ENCODE measurements around the gene PLEKHG7. TPM values are rescaled to one million over a fixed set of nuclear protein-coding genes. Genes with fewer than 3 reads are reported as not detected.

Gene PLEKHG7
- total RNA-seq, 1 donor from 2014 or later = not detected

DNA sequence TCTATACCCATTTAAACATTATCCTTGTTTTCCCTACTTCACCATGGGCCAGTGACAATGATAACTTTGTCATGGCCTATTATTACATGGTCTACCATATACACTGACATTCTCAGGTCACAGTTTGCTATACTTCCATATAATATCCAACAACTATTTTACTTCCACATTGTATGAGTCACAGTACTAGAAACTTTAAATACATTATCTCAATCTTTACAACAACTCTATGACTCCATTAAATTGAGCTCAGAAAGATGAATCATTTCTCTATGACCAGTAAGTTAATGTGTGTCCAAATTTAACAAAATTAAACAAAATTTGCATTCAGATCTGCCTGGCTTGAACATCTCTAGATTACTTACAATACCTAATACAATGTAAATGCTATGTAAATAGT lies 93.9 kb downstream of the PLEKHG7 start:
- Histone ChIP-seq H3K36me3 (ENCODE audit: control insufficient read depth, insufficient read depth, low read length) (no peaks in the 10 kb centered on the region), H3K27me3 (ENCODE audit: control insufficient read depth, insufficient read depth, low read length) (no peaks in the 10 kb centered on the region), H3K4me3 (ENCODE audit: low read depth, low read length) (no peak overlapping the region)
- TF ChIP-seq, protein P1, sequence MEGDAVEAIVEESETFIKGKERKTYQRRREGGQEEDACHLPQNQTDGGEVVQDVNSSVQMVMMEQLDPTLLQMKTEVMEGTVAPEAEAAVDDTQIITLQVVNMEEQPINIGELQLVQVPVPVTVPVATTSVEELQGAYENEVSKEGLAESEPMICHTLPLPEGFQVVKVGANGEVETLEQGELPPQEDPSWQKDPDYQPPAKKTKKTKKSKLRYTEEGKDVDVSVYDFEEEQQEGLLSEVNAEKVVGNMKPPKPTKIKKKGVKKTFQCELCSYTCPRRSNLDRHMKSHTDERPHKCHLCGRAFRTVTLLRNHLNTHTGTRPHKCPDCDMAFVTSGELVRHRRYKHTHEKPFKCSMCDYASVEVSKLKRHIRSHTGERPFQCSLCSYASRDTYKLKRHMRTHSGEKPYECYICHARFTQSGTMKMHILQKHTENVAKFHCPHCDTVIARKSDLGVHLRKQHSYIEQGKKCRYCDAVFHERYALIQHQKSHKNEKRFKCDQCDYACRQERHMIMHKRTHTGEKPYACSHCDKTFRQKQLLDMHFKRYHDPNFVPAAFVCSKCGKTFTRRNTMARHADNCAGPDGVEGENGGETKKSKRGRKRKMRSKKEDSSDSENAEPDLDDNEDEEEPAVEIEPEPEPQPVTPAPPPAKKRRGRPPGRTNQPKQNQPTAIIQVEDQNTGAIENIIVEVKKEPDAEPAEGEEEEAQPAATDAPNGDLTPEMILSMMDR (IDR thresholded peaks at IDR 0.05; ENCODE audit: insufficient read depth, low read length, severe bottlenecking) = no peak
- no peak for FAIRE-seq
- peak; percentile 34 for DNase-seq (ENCODE audit: low read depth)

DNA sequence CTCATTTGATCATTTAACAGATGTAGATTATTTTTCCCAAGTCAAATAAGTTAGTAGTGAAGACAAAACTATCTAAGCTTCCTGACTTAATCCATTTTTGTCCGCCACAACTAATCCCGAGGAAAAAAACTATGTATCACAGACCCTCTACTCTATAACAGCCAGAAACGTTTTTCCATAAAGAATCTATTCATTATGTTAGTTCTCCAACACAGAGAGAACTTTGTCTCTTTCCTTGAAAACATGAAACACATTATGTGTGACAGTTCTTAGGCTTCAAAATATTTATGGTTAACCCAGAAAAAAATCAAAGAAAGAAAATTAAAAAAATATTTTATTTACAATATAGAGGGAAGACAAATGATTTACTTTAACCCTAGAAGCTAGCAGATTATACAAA lies 100.1 kb downstream of the PLEKHG7 start:
- Histone ChIP-seq H3K36me3 (ENCODE audit: control insufficient read depth, insufficient read depth, low read length) (no peaks in the 10 kb centered on the region), H3K4me3 (ENCODE audit: low read depth, low read length) (no peak overlapping the region), H3K27me3 (ENCODE audit: control insufficient read depth, insufficient read depth, low read length) (no peaks in the 10 kb centered on the region)
- DNase-seq (ENCODE audit: low read depth) (no peak), FAIRE-seq (no peak)
- TF ChIP-seq, protein P1 (IDR thresholded peaks at IDR 0.05; ENCODE audit: insufficient read depth, low read length, severe bottlenecking) = no peak

DNA sequence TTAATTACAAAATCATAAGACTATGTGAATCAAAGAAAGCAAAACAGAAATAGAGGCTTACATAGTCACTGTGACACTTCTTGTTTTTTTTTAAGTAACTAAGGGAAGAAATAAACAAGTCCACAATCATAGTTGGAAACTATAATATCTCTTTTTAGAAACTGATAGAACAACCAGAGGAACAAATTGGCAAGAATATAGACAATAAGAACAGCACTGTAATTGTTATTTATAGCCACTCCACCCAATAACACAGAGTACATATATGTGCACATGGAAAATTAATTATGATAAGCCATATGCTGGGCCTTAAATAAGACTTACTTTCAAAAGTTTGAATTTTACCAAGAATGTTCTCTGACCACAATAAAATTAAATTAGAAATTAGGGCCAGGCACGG lies 101.1 kb downstream of the PLEKHG7 start:
- no peaks in the 10 kb centered on the region for H3K27me3 ChIP-seq (ENCODE audit: control insufficient read depth, insufficient read depth, low read length)
- DNase-seq (ENCODE audit: low read depth) (no peak), FAIRE-seq (no peak)
- H3K4me3 ChIP-seq (ENCODE audit: low read depth, low read length) = no peak overlapping the region
- H3K36me3 ChIP-seq (ENCODE audit: control insufficient read depth, insufficient read depth, low read length) = no peaks in the 10 kb centered on the region
- TF ChIP-seq, protein P1 (IDR thresholded peaks at IDR 0.05; ENCODE audit: insufficient read depth, low read length, severe bottlenecking) = no peak

DNA sequence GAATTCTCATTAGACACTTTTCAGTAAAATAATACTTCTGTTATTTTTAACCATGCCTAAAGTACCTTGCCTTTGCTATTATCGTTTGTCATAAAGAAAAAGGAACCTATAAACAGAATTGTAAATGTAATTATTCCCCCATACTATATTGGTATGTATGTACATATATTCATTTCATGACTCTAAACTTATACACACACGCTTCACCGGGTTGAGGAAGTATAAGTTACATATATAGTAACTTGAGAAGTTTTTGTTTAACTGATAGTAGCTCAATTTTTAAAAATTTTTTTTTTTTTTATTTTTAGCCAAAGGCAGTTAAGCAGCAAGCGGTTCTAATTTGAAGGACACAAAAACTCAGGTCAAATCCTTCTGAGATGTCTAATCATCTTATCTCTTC lies 107.6 kb downstream of the PLEKHG7 start:
- no peak for FAIRE-seq
- TF ChIP-seq, protein P1 (IDR thresholded peaks at IDR 0.05; ENCODE audit: insufficient read depth, low read length, severe bottlenecking) = no peak
- peaks cover 1% of the 10 kb centered on the region for H3K36me3 ChIP-seq (ENCODE audit: control insufficient read depth, insufficient read depth, low read length)

DNA sequence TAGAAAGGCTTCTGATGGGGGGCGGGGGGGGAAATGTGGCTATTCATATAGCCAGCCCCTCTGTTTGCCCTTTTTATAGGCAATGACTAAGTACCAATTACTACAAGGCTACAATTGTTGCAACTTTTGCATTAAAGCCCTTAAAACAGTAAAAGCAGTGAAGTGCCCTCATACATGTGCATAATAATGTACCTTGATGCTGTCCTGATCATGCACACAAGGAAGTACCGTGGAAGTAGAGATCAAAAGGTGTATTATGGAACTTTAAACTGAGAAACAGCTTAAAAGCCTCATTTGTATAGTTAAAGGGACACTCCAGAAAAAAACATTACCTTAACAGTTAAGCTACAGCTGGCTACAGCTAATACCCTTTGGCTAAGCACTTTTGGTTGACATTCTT lies 111.8 kb downstream of the PLEKHG7 start:
- no peak for DNase-seq (ENCODE audit: low read depth)
- TF ChIP-seq, protein P1 (IDR thresholded peaks at IDR 0.05; ENCODE audit: insufficient read depth, low read length, severe bottlenecking) = no peak
- Histone ChIP-seq H3K36me3 (ENCODE audit: control insufficient read depth, insufficient read depth, low read length) (peaks cover 1% of the 10 kb centered on the region), H3K4me3 (ENCODE audit: low read depth, low read length) (no peak overlapping the region), H3K27me3 (ENCODE audit: control insufficient read depth, insufficient read depth, low read length) (no peaks in the 10 kb centered on the region)
- no peak for FAIRE-seq

More for the DNA sequence above, 107.6 kb downstream of the PLEKHG7 start:
- H3K27me3 ChIP-seq (ENCODE audit: control insufficient read depth, insufficient read depth, low read length) = no peaks in the 10 kb centered on the region
- no peak overlapping the region for H3K4me3 ChIP-seq (ENCODE audit: low read depth, low read length)
- no peak for DNase-seq (ENCODE audit: low read depth)

DNA sequence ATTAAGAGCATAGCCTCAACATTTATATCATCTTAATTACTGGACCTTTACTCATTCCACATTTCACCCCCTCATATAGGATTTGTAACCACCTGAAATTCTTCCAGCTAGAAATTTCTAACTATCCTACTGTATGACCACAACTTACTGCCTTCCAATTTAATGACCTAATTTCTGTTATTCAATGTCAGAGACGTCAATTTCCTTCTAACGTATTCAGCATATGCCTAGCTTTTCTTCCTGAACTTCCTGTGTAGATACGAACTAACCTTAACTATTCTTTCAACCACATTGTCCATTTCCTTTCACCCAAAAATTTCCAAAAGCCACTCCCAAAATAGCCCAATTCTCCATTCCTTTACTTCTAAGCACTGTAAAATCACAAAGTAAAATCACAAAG lies 118.4 kb downstream of the PLEKHG7 start:
- no peak for FAIRE-seq
- TF ChIP-seq, protein P1 (IDR thresholded peaks at IDR 0.05; ENCODE audit: insufficient read depth, low read length, severe bottlenecking) = no peak
- DNase-seq (ENCODE audit: low read depth) = no peak
- Histone ChIP-seq H3K4me3 (ENCODE audit: low read depth, low read length) (no peak overlapping the region), H3K36me3 (ENCODE audit: control insufficient read depth, insufficient read depth, low read length) (peaks cover 1% of the 10 kb centered on the region), H3K27me3 (ENCODE audit: control insufficient read depth, insufficient read depth, low read length) (no peaks in the 10 kb centered on the region)
